CD4-positive, CD25-positive, alpha-beta regulatory T cell (primary cell): ENCODE measurements around the gene JCAD. TPM values are rescaled to one million over a fixed set of nuclear protein-coding genes. Genes with fewer than 3 reads are reported as not detected.

Experiments
- ATAC-seq, 2 donors: fragments of 150-1000 bp; cut with Tn5 transposase; one replicate each; pipeline ENCODE4 v1.10.0; 2021; ENCODE audit warnings: low read depth in 2 of 2, moderate number of reproducible peaks in 2 of 2, moderate library complexity in 1 of 2
- DNase-seq, 3 donors: peaks; one replicate each; pipeline versions ENCODE4 v3.0.0 to v3.0.0-alpha.2; 2012 to 2022; ENCODE audit warnings: mixed read lengths in 1 of 3
- H3K27ac ChIP-seq: one replicate; pipeline ENCODE4 v1.7.0; 2013; ENCODE audit warnings: mild to moderate bottlenecking, low read length; ENCODE audit not compliant: insufficient read depth, poor library complexity, severe bottlenecking
- H3K27me3 ChIP-seq: one replicate; pipeline ENCODE4 v1.7.0; 2013; ENCODE audit warnings: low read length; ENCODE audit not compliant: control insufficient read depth, insufficient read depth
- H3K36me3 ChIP-seq: one replicate; pipeline ENCODE4 v1.7.0; 2013; ENCODE audit warnings: mild to moderate bottlenecking, low read length, moderate library complexity; ENCODE audit not compliant: control insufficient read depth, insufficient read depth
- H3K4me1 ChIP-seq: 2 replicates; pipeline ENCODE4 v1.7.0; 2013; ENCODE audit warnings: mild to moderate bottlenecking, low read length; ENCODE audit not compliant: insufficient read depth, control insufficient read depth, poor library complexity, severe bottlenecking
- H3K4me3 ChIP-seq: one replicate; pipeline ENCODE4 v1.7.0; 2013; ENCODE audit warnings: low read depth, mild to moderate bottlenecking, low read length, moderate library complexity
- H3K9me3 ChIP-seq, 2 experiments: 1 replicate in 1 of 2; 2 replicates in 1 of 2; pipeline ENCODE4 v1.7.0; 2013; ENCODE audit warnings: low read length in 2 of 2, mild to moderate bottlenecking in 1 of 2, moderate library complexity in 1 of 2; ENCODE audit not compliant: control insufficient read depth in 2 of 2
- H3K27ac Mint-ChIP-seq, 3 donors: one replicate each; pipeline ENCODE4 v1.8.0; 2020 to 2022; ENCODE audit warnings: mild to moderate bottlenecking in 3 of 3, mixed read lengths in 3 of 3, moderate library complexity in 2 of 3
- H3K27me3 Mint-ChIP-seq: one replicate; pipeline ENCODE4 v1.8.0; 2022; ENCODE audit warnings: mild to moderate bottlenecking, mixed read lengths
- H3K36me3 Mint-ChIP-seq: one replicate; pipeline ENCODE4 v1.8.0; 2020; ENCODE audit warnings: mixed read lengths
- H3K4me1 Mint-ChIP-seq, 4 donors: one replicate each; pipeline ENCODE4 v1.8.0; 2020 to 2022; ENCODE audit warnings: mixed read lengths in 4 of 4, mild to moderate bottlenecking in 1 of 4
- H3K4me3 Mint-ChIP-seq, 4 donors: one replicate each; pipeline ENCODE4 v1.8.0; 2020 to 2022; ENCODE audit warnings: mild to moderate bottlenecking in 4 of 4, mixed read lengths in 4 of 4, moderate library complexity in 3 of 4
- H3K9me3 Mint-ChIP-seq, 7 donors: one replicate each; pipeline ENCODE4 v1.8.0; 2020 to 2022; ENCODE audit warnings: mixed read lengths in 7 of 7, mild to moderate bottlenecking in 3 of 7, moderate library complexity in 2 of 7
- polyA plus RNA-seq, 4 donors: library from polyadenylated mRNA; unstranded; fragments of 300-500 nt; fragmentation: Illumina TruSeq; gene quantifications; one replicate each; pipeline ENCODE4 v1.2.3, GENCODE V29; 2021
- total RNA-seq: library from RNA; stranded (reverse); gene quantifications from one replicate; pipeline ENCODE4 v1.2.3, GENCODE V29; 2022

Gene JCAD
- total and polyA plus RNA-seq, 5 donors from 2014 or later = 0.05 TPM; not detected in 4

- Mint-ChIP-seq H3K36me3 (no peaks in the 10 kb centered on the region), H3K4me3 (no peak overlapping the region), H3K4me1 (no peaks in the 10 kb centered on the region), H3K9me3 (peaks cover 0 to 2% (median 0%) of the 10 kb centered on the region in 7 donors), H3K27ac (no peak overlapping the region), H3K27me3 (peaks cover 14% of the 10 kb centered on the region)
- ATAC-seq = no peak
- Histone ChIP-seq H3K4me3 (no peak overlapping the region), H3K36me3 (no peaks in the 10 kb centered on the region), H3K27me3 (no peaks in the 10 kb centered on the region), H3K27ac (no peak overlapping the region), H3K4me1 (no peaks in the 10 kb centered on the region), H3K9me3 (no peaks in the 10 kb centered on the region)
- DNase-seq = no peak
Observed at GRCh38 chr10:30096564-30096963, 37.2 kb upstream of the JCAD start.

DNA sequence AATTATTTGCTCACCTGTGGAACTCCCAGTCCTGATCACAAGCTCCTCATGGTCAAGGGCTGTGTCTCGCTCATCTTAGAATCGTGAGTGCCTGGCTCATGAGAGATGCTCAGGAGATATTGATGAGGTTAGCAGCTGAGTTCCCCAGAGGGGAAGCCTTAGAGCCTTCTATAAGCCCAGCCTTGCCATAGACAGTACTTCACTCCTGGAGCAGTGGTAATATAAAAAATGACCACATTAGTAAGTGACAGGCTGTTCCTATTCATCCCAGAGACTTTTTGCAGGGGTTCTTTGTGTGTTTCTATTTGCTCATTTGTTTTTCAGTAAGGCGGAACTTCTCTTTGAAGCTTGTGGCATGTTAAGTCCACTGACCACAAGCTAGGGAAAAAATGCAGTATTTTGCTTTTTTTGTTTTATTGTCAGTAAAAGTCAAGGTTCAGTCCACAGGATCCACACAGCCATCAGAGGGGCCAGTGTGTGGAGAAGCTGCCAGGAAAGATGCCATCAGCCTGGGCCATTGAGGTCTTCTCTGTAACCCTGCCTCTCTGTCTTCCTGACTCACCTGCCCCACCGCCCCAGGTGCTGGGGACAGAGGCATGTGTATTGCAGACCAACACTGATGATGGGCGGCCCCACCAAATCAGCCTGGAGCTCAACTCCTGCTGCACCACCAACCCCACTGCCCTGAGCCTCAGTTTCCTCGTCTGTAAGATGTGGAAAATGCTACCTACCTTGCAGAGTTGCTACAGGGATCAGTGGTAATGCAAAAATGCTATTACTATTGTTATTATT is 36.4 kb upstream of the JCAD start:
- peaks cover 13% of the 10 kb centered on the region for H3K27me3 Mint-ChIP-seq
- no peaks in the 10 kb centered on the region for H3K9me3 ChIP-seq

DNA sequence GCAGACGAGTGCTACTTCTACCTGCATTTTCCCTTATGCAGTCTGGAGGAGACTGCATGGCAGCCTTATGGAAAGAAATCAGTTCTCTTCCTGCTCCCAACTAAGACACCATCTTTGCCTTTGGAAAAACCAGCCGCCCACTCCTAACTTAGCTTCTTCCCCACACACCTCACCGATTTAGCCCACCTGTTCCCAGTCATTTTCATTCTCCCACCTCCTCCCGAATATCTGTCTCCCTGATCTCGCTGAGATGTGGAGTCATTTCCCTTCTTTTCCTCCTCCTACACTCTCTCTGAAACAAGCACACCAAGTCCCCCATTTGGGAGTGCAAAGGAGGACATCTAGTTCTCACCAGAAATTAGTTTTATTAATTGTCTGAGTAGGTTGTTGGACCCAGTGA is 35.2 kb upstream of the JCAD start:
- H3K4me3 ChIP-seq = no peak overlapping the region
- H3K4me1 ChIP-seq = no peaks in the 10 kb centered on the region
- H3K27ac ChIP-seq = no peak overlapping the region
- H3K27me3 Mint-ChIP-seq = peaks cover 9% of the 10 kb centered on the region
- ATAC-seq (no peak), DNase-seq (no peak)
- no peaks in the 10 kb centered on the region for H3K9me3 ChIP-seq
- no peaks in the 10 kb centered on the region for H3K27me3 ChIP-seq
- H3K4me1 Mint-ChIP-seq = no peaks in the 10 kb centered on the region
- no peak overlapping the region for H3K27ac Mint-ChIP-seq
- no peaks in the 10 kb centered on the region for H3K36me3 Mint-ChIP-seq
- no peak overlapping the region for H3K4me3 Mint-ChIP-seq
- H3K9me3 Mint-ChIP-seq = peaks cover 0 to 2% (median 0%) of the 10 kb centered on the region in 7 donors
- H3K36me3 ChIP-seq = no peaks in the 10 kb centered on the region

More for the DNA sequence above, 36.4 kb upstream of the JCAD start:
- Histone ChIP-seq H3K27me3 (no peaks in the 10 kb centered on the region), H3K36me3 (no peaks in the 10 kb centered on the region), H3K27ac (no peak overlapping the region), H3K4me1 (no peaks in the 10 kb centered on the region), H3K4me3 (no peak overlapping the region)
- no peaks in the 10 kb centered on the region for H3K4me1 Mint-ChIP-seq
- H3K9me3 Mint-ChIP-seq = peaks cover 0 to 2% (median 0%) of the 10 kb centered on the region in 7 donors
- ATAC-seq (no peak), DNase-seq (no peak)
- H3K27ac Mint-ChIP-seq = no peak overlapping the region
- no peak overlapping the region for H3K4me3 Mint-ChIP-seq
- no peaks in the 10 kb centered on the region for H3K36me3 Mint-ChIP-seq

- H3K9me3 ChIP-seq = no peaks in the 10 kb centered on the region
- Mint-ChIP-seq H3K36me3 (no peaks in the 10 kb centered on the region), H3K9me3 (no peaks in the 10 kb centered on the region), H3K27me3 (peaks cover 9% of the 10 kb centered on the region), H3K4me3 (no peak overlapping the region), H3K27ac (no peak overlapping the region), H3K4me1 (no peaks in the 10 kb centered on the region)
- no peaks in the 10 kb centered on the region for H3K36me3 ChIP-seq
- H3K27me3 ChIP-seq = no peaks in the 10 kb centered on the region
- no peak overlapping the region for H3K27ac ChIP-seq
- DNase-seq = no peak
- no peak for ATAC-seq
- no peak overlapping the region for H3K4me3 ChIP-seq
- H3K4me1 ChIP-seq = no peaks in the 10 kb centered on the region
Observed at GRCh38 chr10:30093303-30093950, 34.0 kb upstream of the JCAD start.

GRCh38 chr10:30092151-30092790 is 32.9 kb upstream of the JCAD start:
- no peak overlapping the region for H3K4me3 Mint-ChIP-seq
- Histone ChIP-seq H3K9me3 (no peaks in the 10 kb centered on the region), H3K4me1 (no peaks in the 10 kb centered on the region), H3K36me3 (no peaks in the 10 kb centered on the region), H3K4me3 (no peak overlapping the region), H3K27ac (no peak overlapping the region), H3K27me3 (no peaks in the 10 kb centered on the region)
- no peak overlapping the region for H3K27ac Mint-ChIP-seq
- H3K36me3 Mint-ChIP-seq = no peaks in the 10 kb centered on the region
- no peaks in the 10 kb centered on the region for H3K4me1 Mint-ChIP-seq
- DNase-seq = no peak
- no peak for ATAC-seq
- peaks cover 9% of the 10 kb centered on the region for H3K27me3 Mint-ChIP-seq
- H3K9me3 Mint-ChIP-seq = no peaks in the 10 kb centered on the region

- no peaks in the 10 kb centered on the region for H3K36me3 Mint-ChIP-seq
- H3K27ac ChIP-seq = no peak overlapping the region
- no peak overlapping the region for H3K4me3 ChIP-seq
- ATAC-seq = no peak
- no peak overlapping the region for H3K4me3 Mint-ChIP-seq
- no peaks in the 10 kb centered on the region for H3K27me3 ChIP-seq
- no peak for DNase-seq
- no peaks in the 10 kb centered on the region for H3K9me3 Mint-ChIP-seq
- no peaks in the 10 kb centered on the region for H3K4me1 ChIP-seq
- H3K4me1 Mint-ChIP-seq = no peaks in the 10 kb centered on the region
- H3K27ac Mint-ChIP-seq = no peak overlapping the region
- H3K36me3 ChIP-seq = no peaks in the 10 kb centered on the region
- no peaks in the 10 kb centered on the region for H3K9me3 ChIP-seq
- peaks cover 9% of the 10 kb centered on the region for H3K27me3 Mint-ChIP-seq
Observed at GRCh38 chr10:30091136-30091535, 31.8 kb upstream of the JCAD start.

DNA sequence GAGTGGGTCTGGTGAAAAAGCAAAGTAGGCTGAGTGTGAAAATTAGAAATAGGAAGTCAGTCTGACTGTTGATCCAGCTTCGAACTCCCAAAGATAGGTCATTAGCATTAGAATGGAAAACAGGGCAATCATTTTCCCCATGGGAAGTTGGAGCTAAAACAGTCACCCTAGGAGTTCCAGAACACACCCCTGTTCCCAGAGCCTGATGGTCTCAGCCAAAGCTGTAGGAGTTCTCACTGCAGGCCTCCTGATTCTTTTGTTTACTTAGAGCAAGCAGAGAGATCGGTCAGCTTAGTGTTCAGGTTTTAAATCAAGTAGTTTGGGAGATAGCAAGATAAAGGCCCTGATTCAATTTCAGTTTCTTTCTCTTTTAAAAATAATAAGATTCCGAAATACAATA is 28.8 kb upstream of the JCAD start:
- Histone ChIP-seq H3K27ac (no peak overlapping the region), H3K4me3 (no peak overlapping the region), H3K9me3 (no peaks in the 10 kb centered on the region), H3K4me1 (no peaks in the 10 kb centered on the region), H3K36me3 (no peaks in the 10 kb centered on the region), H3K27me3 (peaks cover 1% of the 10 kb centered on the region)
- Mint-ChIP-seq H3K36me3 (no peaks in the 10 kb centered on the region), H3K27me3 (peaks cover 5% of the 10 kb centered on the region), H3K4me1 (no peaks in the 10 kb centered on the region), H3K27ac (no peak overlapping the region), H3K4me3 (no peak overlapping the region), H3K9me3 (peaks cover 0 to 2% (median 0%) of the 10 kb centered on the region in 7 donors)
- ATAC-seq (no peak), DNase-seq (no peak)
